ENCODE data around the gene NT5DC1.

DNA sequence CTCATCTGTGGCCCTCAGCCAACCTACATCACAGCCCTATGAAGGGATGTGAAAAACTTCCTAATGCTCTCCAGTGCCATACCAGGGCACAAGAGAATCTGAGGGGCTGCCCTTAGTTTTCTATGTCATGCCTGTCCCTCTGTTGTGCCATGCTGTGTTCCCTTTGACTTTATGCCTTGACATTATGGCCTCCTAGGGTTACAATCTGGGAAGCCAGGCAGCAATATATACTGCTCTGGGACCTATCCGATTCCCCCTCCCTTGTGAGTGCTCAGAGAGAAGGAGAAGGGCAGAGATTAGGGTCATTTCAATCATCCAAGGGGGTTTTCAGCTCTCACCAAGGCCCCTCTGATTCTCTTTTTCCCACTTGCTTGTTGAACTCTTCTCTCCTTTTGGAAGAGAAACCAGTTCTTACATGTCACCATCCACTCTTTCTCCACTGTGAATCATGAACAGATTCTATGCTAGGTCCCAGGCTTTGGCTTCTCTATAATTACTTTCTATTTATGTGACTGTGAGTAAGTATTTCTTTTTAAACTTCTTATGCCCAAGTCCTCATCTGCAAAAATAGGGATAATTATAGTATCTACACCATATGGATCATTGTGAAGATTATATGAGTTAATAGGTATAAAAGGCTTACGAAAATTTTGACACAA lies 25.8 kb upstream of the NT5DC1 start:
- TF ChIP-seq POLR2A (IDR thresholded peaks at IDR 0.05; ENCODE audit: low read length) = no peak
- TF ChIP-seq, protein P1, sequence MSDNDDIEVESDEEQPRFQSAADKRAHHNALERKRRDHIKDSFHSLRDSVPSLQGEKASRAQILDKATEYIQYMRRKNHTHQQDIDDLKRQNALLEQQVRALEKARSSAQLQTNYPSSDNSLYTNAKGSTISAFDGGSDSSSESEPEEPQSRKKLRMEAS (IDR thresholded peaks at IDR 0.05) = no peak
- no peak for TF ChIP-seq JUN (IDR thresholded peaks at IDR 0.05)
- TF ChIP-seq MYC (IDR thresholded peaks at IDR 0.05; ENCODE audit: borderline replicate concordance, low read length) = no peak
- TF ChIP-seq, protein P2, sequence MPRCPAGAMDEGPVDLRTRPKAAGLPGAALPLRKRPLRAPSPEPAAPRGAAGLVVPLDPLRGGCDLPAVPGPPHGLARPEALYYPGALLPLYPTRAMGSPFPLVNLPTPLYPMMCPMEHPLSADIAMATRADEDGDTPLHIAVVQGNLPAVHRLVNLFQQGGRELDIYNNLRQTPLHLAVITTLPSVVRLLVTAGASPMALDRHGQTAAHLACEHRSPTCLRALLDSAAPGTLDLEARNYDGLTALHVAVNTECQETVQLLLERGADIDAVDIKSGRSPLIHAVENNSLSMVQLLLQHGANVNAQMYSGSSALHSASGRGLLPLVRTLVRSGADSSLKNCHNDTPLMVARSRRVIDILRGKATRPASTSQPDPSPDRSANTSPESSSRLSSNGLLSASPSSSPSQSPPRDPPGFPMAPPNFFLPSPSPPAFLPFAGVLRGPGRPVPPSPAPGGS (IDR thresholded peaks at IDR 0.05) = no peak
- TF ChIP-seq, protein P3, sequence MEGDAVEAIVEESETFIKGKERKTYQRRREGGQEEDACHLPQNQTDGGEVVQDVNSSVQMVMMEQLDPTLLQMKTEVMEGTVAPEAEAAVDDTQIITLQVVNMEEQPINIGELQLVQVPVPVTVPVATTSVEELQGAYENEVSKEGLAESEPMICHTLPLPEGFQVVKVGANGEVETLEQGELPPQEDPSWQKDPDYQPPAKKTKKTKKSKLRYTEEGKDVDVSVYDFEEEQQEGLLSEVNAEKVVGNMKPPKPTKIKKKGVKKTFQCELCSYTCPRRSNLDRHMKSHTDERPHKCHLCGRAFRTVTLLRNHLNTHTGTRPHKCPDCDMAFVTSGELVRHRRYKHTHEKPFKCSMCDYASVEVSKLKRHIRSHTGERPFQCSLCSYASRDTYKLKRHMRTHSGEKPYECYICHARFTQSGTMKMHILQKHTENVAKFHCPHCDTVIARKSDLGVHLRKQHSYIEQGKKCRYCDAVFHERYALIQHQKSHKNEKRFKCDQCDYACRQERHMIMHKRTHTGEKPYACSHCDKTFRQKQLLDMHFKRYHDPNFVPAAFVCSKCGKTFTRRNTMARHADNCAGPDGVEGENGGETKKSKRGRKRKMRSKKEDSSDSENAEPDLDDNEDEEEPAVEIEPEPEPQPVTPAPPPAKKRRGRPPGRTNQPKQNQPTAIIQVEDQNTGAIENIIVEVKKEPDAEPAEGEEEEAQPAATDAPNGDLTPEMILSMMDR (IDR thresholded peaks at IDR 0.05) = no peak
- no peak for TF ChIP-seq FOSL2 (IDR thresholded peaks at IDR 0.05)
- TF ChIP-seq FOSL2 (CRISPR knock-in tag; IDR thresholded peaks at IDR 0.05) = no peak
- TF ChIP-seq, protein P4, sequence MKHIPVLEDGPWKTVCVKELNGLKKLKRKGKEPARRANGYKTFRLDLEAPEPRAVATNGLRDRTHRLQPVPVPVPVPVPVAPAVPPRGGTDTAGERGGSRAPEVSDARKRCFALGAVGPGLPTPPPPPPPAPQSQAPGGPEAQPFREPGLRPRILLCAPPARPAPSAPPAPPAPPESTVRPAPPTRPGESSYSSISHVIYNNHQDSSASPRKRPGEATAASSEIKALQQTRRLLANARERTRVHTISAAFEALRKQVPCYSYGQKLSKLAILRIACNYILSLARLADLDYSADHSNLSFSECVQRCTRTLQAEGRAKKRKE (CRISPR knock-in tag; IDR thresholded peaks at IDR 0.05; ENCODE audit: low read depth) = no peak
- no peak for TF ChIP-seq SMC3 (IDR thresholded peaks at IDR 0.05)
- TF ChIP-seq EP300 (IDR thresholded peaks at IDR 0.05) = no peak
- no peak for TF ChIP-seq RNF2 (IDR thresholded peaks at IDR 0.05; ENCODE audit: borderline replicate concordance, low read depth)
- no peak for TF ChIP-seq CEBPB (IDR thresholded peaks at IDR 0.05)
- TF ChIP-seq ELK1 (IDR thresholded peaks at IDR 0.05; ENCODE audit: low read depth, low read length) = no peak

Data from A549 (cell line).